ENCODE data around the gene NPW.

Gene NPW

DNA sequence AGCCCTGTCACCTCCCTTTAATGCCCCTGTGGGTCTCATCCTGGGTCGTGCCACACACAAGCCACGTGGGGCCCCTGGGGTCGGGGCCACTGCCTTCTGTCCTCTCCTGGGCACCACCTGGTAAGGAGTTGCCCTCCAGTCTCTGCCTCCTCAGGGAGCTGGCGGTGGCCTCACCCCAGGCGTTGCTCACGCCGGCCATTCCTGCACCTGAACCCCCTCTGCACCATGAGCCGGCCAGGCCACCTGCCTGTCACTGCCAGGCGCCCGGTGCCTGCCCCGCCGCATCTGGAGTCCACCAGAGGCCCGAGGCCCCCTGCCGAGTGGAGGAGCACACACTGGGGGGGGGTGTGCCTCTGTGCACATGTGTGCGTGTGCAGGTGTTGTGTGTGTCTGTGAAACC is 17.5 kb downstream of the NPW start:
- no peak for DNase-seq

DNA sequence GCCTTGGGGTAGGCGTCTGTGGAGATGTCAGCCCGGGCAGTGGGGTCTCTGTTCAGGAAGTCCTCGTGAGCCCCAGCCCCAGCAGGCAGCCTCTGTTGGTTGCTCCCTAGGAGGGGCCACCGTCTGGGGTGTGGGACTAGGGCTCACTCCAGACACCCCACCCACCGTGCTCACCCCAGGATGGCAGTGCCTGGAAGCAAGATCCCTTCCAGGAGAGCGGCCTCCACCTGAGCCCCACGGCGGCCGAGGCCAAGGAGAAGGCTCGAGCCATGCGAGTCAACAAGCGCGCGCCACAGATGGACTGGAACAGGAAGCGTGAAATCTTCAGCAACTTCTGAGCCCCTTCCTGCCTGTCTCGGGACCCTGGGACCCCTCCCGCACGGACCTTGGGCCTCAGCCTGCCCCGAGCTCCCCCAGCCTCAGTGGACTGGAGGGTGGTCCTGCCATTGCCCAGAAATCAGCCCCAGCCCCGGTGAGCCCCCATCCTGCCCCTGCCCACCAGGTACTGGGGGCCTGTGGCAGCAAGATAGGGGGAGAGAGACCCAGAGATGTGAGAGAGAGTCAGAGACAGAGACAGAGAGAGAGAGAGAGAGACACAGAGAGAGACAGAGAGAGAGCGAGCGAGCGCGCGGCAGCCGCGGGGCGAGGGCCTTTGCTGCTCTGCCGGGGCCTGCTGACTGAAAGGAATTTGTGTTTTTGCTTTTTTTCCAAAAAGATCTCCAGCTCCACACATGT is 18.2 kb downstream of the NPW start:
- no peak for DNase-seq

GRCh38 chr16:2038382-2039231 is 19.0 kb downstream of the NPW start:
- no peak for DNase-seq

DNA sequence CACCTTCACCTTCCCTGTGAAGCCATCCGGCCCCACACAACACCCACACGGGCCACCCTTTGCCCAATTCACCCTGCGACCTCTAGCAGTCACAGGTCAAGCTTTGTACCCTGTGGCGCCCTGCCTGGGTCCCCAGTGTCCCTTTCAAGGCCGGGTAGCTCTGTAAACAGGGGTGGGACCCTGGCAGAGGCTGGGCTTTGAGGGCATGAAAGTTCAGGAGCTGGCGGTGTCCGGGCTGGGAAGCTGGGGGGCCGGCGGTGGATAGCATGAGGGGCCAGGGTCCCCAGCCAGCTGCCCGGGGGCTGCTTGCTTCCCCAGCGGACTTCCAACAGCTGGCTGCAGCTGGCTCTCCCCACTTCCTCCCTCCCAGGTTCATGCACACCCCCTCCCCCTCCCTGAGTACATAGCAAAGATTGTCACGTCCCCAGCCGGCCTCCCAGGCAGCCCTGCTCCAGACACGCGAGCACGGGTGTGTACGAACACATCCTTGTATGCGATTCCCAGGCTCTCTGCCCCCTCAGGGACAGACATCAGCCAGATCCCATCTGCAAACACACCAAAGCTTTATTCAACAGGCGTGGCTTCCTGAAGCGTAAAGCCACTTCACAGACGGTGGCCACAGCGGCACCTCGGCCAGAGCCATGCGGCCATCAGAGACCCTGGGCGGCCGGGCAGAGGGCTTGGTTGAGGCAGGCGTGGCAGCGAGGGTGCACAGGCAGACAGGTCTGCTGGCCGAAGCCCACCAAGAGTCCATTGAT is 19.9 kb downstream of the NPW start:
- DNase-seq: no peak

- DNase-seq: no peak
Measured at GRCh38 chr16:2040041-2040786, 20.6 kb downstream of the NPW start.

- DNase-seq: no peak
Measured at GRCh38 chr16:2040787-2041522, 21.4 kb downstream of the NPW start.

DNA sequence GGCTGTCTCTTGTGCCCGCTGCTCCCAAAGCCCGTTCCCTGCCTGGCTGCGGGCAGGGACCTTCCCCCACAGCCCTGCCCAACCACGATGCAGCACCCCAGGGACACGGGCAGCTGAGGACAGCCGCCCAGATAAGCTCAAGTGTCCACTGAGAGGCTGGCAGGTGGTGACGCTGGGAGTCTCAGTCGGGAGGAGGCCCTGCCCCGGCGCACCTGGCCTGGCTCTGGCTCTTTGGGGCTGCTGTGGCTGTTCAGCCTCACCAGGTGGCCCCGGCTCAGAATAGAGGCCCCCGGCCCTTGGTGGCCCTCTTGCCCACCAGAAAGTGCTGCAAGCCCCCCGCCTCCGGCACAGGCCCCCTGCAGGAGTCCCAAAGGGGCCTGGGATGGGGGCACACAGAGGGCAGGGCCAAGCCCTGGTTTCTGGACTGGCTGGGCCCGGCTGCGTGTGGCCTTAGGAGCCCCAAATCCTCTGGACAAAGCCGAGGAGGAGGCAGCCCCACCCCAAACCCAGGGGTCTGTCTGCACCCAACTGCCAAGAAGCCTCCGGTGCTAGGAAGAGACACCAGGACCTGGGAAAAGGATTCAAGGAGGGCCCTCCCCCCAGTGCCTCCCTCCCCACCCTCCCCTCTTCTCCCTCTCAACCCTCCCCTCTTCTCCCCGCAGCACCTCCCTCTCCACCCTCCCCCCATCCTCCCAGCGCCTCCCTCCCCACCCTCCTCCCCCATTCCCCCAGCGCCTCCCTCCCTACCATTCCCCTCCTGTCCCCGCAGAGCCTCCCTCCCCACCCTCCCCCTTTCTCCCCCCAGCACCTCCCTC is 22.8 kb downstream of the NPW start:
- DNase-seq: no peak

DNA sequence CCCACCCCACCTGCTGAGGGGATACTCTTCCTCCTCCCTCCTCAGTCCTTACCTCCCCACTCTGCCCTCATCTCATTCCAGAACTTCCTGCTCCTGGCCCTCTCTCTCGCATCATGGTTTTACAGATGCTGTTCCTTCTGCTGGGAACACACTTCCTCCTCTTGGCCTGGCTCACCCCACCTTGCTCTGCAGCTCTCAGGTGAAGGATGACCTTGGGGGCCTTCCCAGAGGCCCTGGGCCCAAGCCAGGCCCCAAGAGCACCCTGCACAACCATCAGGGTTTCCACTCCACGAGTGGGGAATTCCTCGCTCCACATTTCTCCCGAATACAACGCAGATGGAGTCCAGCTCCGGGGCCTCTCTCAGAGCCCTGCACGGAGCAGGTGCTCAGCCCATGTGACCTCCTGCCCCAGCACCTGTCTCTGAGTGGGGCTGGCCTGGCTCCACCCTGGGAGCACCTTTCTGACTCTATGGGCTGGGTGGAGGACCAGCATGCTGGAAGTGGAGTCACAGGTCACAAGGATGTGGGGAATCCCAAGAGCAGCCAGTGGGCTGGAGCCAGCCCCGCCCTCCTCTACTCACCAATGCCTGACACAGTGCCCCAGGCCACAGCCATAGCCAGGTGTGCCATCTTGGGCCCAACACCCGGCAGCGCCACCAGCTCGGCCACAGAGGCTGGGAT is 23.5 kb downstream of the NPW start:
- no peak for DNase-seq

- no peak for DNase-seq
Measured at GRCh38 chr16:2043667-2044451, 24.3 kb downstream of the NPW start.

DNA sequence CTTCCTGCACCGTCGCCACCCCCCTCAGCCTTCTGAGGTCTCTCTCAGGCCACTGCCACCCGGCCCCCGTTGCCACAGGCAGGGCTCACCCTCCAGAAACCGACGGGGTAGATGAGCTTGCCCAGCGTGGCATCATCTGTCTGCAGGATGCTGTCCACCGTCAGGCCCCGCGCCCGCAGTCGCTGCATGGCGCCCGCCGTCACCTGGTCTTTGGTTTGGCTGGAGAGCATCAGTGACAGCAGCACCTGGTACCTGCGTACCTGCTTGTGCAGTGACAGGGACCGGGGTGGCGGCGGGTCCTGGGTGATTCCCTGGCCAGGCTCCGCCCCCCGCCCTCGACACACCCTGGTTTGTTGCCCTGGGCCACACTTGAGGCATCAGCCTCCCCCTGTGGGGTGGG is 25.0 kb downstream of the NPW start:
- no peak for DNase-seq

DNA sequence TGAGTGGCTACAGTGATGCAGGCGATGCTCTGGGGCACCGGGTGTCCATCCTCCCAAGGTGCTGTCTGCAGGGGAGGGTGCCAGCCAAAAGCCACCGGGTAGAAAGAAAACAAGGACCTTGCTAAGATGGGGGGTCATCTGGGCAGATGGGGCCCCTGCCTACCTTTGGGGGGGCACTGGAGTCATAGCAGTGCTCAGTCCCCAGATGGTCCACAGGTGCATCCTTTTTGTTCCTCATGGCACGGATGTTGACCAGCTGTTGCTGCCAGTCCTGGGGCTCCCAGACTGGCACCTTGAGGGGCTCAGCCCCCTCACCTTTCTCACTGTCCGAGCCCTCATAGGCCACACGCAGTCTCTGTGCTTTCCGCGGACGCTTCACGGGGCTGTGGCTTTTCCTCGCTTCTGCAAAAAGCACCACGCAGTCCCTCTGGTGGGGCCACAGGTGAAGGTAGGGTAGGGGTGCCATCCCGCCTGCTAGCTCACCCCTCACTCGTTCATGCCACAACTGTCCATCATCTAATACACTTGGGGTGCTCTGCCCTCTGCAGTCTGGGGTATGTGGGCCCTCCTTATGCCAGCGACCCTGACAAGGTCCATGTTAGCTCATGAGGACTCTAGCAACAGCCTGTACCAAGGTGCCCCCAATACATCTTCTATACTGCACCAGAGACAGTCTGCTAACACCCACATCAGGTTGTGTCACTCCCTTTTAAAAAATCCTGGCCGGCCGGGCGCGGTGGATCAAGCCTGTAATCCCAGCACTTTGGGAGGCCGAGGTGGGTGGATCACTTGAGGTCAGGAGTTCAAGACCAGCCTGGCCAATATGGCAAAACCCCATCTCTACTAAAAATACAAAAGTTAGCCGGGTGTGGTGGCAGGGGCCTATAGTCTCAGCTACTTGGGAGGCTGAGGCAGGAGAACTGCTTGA is 26.6 kb downstream of the NPW start:
- DNase-seq: no peak

- no peak for DNase-seq
Measured at GRCh38 chr16:2046893-2047329, 27.3 kb downstream of the NPW start.

DNA sequence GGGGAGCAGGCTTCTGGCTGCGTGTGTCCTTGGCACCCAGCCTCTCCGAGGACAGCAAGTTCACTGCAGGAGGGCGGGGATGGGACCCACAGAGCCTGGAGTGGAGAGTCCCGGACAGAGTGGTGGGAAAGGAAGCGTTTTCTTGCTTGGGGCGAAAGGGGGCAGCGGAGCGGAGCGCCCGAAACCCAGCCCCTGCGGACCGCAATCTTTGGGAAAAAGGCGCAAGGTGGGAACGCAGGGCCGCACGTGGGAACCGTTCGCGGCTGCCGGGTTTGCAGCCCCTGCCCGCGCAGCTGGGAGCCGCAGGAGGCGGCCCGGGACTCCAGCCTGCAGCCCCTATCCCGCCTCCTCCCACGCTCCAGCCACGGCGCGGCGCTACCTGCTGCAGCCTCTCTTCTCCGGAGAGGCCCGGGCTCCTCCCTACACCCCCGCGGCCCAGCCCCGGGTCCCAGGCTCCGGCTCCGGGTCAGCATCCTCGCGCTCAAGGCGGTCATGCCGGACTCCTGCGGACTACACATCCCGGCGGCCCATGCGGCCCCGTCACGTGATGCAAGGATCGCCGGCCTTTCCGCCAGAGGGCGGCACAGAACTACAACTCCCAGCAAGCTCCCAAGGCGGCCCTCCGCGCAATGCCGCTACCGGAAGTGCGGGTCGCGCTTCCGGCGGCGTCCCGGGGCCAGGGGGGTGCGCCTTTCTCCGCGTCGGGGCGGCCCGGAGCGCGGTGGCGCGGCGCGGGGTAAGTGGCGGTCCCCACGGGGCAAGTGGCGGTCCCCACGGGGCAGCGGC is 27.9 kb downstream of the NPW start, which contains the start of the genes NTHL1 and TSC2:
NTHL1 (minus strand) TSS at position 505 of the 786 bp plus-strand sequence; CDS start at position 494, 11 bp downstream.
TSC2 (plus strand) TSS at position 656 of the 786 bp plus-strand sequence. CDS start 631 bp downstream, outside the sequence.
- DNase-seq: peak; percentile 95

DNA sequence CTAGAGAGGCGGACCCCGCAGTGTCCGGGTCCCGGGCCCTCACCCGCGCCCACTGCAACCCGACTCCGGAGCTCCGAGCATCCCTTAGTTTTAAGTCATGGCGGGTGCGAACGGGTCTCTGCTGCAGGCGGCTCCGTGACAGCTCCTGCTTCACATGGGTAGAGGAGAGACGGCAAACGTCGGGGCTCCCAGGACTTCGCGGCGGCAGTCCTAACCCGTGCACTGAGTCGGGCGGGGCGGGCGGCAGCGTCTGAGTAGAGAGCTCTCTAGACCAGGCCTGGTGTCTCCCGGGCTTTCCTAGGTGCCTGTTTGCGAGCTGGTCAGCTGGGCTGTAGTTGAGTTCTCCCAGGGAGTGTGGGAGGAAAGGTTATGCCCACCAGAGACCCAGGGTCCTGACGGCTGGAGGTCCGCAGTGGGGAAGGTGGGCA is 28.5 kb downstream of the NPW start:
- no peak for DNase-seq

GRCh38 chr16:2053211-2053610 is 33.6 kb downstream of the NPW start:
- no peak for DNase-seq

DNA sequence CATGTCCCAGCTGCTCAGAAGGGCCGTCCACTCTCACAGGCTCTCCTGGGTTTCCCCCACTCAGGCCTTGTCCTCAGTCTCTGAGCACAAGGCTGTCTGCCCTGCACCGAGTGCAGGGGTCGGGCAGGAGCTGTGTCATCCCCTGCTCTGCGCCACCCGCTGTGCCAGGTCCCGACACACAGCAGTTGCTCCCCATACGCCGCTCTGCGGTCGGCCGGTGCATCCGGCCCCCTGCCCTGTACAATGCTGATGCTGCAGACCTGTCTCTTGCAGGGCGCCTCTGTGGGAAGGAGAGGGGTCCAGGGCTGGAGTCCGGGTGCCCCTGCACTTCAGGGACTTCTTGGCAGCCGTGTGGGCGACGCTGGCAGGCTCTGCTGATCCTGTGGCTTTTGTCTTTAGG is 34.3 kb downstream of the NPW start:
- DNase-seq: no peak

DNA sequence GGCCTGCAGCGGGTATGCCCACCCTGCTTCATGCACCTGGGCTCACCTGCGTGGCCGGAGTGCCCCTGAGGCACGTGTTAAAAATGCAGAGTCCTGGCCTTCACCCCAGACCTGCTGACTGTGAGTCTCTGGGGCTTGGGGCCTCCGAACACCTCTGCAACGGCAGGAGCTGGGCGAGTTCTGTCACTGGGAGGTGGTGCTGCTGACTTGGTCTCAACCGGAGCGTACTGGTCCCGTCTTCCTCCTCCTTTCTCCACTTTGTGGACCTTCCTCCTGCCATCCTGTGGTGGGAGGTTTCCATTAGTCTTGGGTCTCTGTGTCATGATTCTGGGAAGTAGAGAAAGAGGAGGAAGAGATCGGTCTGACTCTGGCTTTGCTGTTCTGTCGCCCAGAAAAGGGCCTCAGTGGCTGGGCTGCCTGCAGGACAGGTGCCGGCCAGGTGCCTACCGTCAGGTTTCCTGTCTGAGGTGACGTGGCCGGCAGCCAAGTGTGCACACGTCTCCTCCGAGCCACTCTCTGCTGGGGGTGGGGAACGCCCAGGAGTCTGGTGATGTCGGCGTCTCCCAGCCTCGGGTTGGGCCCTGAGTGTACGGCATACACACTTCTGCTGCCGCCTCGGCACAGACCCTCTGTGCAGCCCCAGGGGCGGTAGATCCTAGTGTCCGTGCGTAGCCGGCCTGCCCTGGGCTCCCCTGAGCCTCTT is 35.1 kb downstream of the NPW start:
- DNase-seq: no peak

All from T1000 (cell line).